ENCODE data around the gene ZFC3H1.

Gene ZFC3H1

DNA sequence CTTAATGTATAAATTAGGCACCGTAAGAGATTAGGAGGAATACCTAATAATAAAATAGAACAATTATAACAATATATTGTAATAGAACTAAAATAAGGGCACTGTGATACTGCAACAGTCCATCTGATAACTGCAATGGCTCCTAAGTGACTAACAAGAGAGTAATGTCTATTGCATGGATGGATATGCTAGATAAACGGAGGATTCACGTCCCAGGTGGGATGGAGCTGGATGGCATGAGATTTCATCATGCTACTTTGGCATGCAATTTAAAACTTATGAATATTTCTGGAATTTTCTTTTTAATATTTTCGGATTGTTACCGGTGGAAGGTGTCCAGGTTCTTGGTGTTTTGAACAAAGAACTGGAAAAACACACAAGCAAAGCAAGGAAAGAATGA is 20.0 kb upstream of the ZFC3H1 start:
- no peak for DNase-seq

DNA sequence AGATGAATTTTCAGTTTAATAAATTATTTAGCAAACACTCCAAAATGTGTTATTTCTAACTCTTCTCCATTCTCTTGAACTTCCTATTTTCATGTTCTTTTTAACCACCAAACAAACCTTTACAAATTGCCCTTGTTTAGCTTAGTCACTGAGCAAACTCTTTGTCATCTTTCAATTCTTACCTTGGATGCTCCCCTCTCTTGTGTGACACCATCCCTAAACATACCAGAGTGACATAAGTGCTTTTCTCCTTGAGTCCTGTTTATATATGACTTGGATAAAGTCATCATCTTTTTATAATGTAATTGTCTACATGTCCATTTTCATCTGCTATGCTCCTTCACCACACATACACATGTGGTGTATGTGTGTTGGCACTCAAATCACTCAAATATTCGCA is 18.8 kb upstream of the ZFC3H1 start:
- DNase-seq, result no peak

DNA sequence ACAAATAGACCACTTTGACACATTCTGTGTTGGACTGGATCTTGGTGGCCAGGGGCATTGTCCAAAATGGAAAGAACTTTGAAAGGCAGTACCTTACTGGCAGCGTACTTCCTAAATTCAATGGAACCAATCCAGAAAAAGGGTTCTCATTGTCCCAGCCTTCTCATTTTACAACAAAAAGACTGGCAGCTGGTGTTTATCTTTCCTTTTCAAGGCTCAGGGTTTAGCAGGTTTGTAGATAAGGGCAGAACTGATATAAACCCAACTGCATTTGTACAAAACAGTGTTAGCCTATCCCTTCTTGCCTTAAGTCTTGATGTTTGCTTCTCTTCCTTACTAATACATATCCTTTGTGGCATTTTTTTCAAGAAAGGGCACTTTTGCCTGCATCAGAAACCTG is 8.2 kb upstream of the ZFC3H1 start:
- DNase-seq, result no peak

DNA sequence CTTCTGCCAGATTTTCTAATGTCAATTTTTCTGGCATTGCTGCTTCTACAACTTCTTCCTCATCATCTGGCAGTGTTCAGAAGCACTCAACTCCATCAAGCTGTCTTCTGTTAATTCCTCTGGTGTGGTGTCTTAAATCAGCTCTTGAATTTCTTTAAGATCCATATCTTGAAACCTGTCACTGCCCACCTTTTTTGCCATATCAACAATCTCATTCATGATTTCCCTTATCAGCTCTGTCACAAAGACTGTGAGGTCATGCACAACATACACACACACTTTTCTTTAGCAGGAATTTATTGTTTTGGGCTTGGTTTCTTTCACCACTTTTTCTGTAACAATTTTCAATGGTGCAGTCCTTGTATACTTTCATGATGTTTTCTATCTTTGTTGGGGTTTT is 7.7 kb upstream of the ZFC3H1 start:
- DNase-seq, result no peak

DNA sequence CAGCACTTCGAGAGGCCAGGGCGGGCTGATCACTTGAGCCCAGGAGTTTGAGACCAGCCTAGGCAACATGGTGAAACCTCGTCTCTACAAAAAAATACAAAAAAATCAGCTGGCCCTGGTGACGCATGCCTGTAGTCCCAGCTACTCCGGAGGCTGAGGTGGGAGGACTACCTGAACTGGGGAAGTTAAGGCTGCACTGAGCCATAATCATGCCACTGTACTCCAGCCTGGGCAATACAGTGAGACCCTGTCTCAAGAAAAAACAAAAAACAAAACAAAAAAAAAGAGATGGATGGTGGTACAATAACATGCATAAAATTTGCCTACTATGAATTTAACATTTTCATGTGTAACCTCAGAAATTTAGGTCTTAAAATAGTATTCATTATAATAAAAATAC is 2.6 kb upstream of the ZFC3H1 start:
- no peak for DNase-seq

DNA sequence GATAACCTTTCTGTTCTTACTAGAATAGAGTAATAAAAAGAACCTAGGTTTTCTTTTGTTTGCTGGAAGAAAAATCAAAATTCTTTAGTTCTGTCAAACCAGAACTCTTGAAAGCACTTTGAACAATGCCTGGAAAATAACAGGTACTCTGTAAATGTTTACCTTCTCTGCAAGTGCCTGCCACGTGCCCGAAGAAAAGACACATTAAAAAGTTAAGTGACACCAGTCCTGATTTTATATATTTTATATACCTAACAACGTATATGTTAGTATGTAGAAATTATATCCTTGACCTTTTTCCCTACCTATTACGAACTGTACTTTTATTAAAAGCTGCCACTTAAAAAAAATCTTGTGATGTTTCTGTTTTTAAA is 1.4 kb upstream of the ZFC3H1 start:
- DNase-seq, result no peak

DNA sequence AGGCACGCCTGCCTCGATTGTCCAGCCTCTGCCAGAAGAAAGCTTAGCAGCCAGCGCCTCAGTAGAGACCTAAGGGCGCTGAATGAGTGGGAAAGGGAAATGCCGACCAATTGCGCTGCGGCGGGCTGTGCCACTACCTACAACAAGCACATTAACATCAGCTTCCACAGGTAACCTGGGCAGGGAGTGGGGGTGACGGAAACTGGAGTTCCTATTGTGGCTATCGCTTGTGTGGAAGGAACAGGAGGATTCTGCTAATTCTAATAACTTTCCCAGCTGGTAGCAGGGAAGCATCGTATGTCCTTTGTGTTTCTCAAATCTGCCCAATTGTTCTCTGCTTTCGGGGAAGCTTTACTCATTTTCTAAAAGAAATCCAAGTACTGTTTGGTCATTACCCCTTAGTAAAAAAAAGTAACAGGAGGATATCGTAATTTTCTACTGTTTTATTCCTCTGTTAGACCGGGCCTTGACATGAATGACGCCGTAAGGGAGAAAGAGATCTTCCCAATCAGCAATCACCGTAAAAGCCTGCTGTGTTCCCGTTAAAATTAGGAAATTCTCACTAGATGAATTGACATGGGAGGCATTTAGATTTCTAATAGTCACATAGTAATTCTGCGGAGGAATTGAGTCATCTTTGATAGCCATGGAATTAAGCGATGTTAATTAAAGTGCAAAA is 902 bp upstream of the ZFC3H1 start:
- DNase-seq, result no peak

DNA sequence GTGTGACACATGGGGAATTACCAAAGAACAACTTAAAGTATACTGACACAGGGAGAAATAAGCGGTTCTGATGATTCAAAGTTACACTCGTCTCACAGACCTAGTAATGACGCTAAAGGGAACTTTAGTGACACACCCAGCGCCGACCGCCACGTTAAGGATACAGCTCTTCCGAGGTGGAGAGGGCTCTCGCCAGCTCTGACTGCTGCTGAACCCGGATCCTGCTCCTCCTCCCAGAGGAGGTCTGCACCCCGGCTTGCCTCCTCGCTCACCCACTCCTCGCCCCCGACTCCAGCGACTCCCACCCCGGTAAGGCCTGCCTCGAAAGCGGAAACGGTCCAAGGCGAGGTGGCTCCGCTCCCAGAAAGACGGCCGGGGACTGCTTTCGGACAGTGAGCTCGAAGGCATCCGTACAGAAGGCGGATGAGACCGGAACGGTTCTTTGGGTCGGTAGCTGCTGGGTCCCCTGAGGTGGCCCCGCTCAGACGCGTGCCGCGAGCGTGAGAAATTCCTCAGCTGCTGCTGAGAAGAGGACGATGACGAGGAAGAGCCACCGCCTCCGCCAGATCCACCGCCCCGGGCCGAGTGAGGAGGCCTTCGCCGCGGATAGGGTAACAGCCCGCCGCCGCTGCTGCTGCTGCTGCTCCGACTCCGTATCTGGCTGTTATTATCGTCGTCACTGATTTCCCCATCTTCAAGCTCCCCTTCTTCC is 643 bp downstream of the ZFC3H1 start:
- DNase-seq, result peak; percentile 77

DNA sequence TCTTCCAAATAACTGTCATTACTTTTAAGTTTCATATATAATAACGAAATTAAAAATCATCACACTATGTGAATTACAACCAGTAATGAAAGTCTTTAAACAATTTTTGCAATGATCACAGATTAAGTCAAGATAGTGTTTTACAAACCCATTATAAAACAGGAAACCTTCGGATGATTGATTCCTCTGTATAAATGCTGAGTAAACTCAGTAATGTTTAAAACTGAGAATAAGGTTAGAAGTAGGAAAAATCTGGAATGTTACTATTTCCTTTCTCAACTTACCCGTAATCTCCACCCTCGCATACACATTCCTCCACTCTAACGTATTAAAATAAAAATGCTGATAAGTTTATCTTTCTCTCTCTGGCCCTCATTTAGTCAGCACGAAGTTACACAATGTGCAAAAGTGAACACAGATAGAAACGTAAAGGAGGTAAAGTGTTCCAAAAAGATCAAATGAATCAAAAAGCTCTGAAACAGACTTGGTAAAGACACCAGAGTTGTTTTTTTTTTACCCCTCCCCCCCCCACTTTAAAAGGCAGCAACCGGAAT is 1.6 kb downstream of the ZFC3H1 start:
- no peak for DNase-seq

DNA sequence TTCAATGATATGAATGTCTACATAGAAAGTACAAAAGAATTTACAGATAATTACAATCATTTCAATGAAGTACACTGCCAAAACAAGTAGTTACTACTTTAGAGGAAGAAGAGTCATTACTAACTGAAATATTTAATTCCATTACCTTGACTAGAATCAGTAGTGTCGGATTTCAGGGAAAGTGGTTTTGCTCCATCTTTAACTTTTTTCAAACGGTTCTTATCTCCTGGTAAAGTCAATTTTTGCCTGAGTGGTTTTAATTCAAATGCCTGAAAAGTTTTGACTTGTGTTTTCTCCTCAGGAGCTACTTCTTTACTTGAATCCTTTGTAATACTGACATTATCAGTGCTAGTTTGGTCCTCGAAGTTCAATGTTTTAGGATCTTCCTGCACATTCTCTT is 6.9 kb downstream of the ZFC3H1 start:
- DNase-seq, result no peak

DNA sequence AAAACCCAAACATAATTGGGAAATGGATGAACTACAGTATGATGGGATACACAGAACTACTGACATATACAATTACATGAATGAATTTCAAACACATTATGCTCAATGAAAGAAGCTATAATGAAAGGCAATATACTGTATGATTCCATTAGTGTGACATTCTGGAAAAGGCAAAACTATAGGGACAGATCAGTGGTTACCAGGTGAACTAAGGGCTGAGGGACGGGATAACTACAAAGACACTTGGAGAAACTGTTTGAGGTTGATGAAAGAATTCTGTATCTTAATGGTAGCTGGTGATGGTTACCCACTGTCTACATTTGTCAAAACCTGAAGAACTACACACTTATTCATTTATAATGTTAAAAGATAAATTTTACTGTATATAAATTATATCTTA is 7.7 kb downstream of the ZFC3H1 start:
- no peak for DNase-seq

DNA sequence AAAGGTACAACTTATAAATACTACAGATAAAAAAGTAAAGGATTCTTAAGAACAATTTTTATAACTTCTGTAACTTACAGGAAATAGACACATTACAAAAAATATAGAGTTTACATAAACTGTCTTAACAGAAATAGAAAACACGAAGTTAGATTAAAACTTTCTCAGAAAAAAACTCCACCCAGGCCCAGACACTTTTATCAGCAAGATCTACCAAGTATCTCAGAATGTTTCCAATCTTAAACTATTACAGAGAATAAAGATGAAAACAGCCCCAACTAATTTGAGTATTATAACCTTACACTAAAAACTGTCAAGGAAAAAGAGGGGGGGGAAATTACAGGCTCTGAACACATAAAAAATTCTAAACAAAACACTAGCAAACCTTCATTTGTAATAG is 8.2 kb downstream of the ZFC3H1 start:
- no peak for DNase-seq

DNA sequence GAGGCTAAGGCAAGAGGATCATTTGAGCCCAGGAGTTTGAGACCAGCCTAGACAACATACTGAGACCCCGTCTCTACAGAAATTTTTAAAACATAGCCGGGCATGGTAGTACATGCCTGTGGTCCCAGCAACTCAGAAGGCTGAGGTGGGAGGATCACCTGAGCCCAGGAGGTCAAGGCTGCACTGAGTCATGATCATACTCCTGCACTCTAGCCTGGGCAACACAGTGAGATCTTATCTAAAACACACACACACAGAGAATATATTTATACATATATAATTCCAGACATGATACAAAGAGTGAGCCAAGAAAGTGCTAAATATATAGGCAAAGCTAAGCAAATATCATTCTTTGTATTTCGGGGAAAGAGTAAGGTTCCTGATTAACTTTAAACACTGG is 9.4 kb downstream of the ZFC3H1 start:
- DNase-seq, result no peak

DNA sequence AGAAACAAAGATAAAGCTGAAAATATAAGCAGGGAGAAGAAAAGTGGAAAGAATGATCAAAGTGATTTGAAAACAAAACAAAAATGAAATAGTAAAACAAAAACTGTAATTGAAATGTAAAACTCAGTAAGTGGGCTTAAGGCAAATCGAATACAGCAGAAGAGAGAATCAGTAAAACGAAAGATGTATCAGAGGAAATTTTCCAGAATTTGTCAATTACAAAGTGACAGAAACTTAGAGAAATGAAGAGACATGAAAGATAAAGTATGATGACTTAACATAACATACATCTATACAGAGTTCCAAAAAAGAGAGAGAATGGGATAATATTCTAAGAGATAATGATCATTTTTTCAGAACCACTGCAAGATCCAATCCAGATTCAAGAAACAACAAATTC is 10.5 kb downstream of the ZFC3H1 start:
- no peak for DNase-seq

DNA sequence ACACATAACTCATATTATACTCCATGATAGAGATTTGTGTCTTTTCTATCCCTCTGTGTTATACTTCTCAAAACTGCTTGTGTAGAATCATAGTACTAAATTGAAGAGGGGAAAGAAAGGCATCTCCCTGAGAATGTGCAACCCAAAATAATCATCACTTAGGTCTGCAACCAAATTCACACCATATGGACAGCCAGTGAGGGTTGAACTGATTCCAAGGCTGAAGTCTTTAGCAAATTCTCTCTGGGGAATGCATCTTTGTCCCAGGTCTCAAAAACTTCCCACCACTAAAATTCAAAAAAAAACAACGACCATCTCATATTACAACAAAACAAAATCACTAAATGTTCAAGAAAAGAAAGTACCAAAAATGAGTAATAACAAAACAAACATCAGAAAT is 11.0 kb downstream of the ZFC3H1 start:
- DNase-seq, result no peak

DNA sequence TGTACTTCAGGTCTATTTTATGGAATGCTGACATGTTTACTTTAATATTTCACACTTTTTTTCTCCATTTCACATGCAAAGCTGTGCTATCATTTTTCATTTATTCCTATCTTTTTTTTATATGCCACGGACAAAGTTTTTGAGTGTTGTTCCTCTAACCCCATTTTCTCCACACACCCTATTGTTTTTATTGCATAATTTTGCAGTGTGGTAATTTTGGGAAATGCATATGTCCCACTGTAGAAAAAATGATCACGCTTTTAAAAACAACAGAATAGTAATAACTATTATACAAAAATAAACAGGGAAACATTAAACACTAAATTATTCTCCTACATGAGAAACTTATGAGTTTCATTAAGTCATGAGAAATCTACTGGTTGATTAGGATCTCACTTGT is 14.2 kb downstream of the ZFC3H1 start:
- no peak for DNase-seq

DNA sequence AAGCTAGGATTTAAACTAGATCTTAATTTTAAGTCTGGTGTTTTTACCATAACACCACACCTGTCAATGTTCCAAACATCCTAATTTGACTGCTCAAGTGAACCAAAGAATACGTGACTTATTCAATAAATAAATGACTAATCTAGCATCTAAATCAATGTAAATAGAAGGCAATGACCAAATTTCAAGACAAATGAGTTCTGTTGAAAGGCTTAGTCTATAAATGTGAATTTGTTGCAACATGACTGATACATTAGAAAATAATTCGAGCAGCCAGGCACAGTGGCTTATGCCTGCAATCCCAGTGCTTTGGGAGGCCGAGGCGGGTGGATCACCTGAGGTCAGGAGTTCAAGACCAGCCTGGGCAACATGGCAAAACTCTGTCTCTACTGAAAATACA is 15.1 kb downstream of the ZFC3H1 start:
- DNase-seq, result no peak

DNA sequence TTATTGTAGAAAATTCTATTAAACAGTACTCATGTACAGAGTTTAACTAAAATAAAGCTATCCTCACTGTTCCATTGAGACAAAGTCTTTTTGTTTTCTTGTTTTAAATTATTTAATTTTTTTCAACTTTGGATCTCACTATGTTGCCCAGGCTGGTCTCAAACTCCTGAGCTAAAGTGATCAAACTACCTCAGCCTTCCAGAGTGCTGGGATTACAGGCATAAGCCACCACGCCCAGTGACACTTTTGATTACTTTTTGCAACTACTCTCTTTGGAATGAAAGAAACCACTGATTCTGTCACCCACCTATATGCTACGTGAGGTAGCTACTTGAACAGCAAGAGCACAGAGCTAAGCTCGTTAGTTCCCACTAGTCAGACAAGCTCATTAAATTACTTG is 17.1 kb downstream of the ZFC3H1 start:
- DNase-seq, result no peak

DNA sequence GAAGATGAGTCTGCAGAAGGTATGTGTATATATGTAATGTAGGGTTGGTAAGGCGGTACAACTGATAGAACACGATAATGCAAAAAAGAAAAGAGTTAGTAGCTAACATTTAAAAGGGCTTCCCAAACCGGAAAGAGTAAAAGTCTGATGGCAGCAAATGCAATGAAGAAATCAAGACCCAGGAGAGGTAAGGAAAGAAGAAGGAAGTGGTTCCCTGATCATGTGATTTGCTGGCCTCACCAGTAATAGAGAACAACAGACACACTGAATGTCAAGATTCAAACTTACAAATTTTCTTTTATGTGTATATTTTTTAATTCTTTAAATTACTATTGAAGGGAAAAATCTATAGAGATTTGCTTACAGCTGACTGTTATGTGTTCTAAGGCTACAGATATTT is 18.4 kb downstream of the ZFC3H1 start:
- DNase-seq, result no peak

DNA sequence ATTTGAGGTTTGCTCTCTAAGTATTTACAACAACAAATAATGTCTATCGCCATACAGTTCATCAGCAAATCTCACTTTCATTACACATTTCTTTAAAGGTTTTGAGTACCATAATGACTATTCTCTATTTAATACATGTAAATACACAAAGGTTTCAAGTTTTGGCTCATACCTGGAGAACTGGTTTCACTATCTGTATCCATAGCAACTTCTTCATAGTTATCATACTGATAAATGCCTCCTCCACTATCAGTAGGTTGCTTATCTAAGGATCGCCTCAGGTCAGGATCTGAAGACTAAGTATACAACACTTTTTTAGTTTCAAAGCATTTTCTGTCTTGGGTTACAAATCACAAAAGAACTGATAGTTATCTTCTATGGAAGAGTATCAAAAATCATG is 21.4 kb downstream of the ZFC3H1 start:
- no peak for DNase-seq

DNA sequence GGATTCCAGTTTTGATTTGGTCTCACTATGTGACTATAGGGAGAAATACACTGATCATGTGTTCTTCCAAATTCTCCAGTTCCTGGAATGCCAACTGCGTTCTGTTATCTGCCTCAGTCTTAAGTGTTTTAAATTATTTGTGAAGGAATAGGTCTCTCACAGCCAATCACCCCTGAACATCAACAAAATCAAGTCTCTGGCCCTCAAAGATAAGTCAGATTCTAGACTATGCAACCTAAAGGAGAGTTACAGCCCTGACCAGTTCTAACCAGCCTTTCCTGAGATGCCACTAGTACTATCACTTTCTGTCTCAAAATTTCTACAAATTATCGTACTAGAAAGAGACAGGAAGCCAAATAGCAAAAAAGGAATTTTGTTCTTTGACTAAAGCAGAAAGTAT is 22.3 kb downstream of the ZFC3H1 start:
- DNase-seq, result no peak

DNA sequence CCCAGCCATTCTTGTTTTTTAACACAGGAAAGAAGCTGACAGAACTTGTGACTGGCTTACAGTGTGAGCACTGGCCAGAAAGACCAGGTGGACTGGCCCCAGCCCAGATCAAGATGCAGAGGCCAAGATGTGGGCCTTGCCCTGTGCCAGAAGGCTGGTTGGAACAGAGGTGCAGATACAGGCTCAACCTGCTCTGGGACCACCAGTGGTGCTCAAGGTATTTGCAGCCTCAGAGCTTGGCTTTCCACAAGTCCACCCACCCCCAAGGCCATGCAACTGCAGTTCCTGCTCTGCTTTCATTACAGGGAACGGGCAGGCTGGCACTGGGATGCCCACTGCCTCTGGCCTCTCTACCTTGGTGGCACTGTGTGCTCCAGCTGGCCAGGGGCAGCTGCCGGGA is 23.3 kb downstream of the ZFC3H1 start:
- no peak for DNase-seq

DNA sequence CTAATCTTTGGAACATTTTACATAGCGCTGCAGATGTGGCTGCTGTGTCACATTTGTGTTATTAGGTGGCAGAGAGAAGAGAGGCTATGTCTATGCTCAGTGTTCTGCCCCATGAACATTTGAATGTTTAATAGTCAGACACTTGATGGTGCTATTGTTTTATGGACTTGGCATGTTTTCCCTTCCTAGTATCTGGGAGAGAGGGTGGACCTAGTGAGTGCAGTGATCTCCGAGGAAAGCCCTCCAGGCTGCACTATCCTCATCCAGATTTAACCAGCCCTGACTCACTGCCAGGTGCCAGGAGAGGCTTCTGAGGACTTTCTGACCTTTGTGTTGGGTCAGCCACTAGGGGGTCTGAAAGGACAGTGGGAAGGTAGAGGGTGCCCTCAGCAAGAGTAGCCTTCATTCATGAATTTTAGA is 24.3 kb downstream of the ZFC3H1 start:
- no peak for DNase-seq

DNA sequence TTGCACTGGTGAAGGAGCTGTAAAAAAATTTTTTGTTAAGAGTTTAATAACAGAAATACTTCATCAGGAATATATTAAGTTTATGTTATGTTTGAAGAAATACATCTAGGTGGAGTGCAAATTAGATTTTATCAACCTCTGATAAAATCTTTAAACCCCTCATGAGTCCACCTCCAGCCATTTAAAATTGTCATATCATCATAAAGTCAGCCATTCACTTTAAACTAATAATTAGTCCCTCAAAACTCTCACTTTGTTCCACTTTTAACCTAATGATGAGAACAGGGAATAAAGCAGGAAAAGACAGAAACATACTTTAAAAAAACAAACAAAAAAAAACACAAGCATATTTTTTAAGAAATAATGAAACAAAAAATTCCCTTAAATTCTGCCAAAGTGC is 25.1 kb downstream of the ZFC3H1 start:
- DNase-seq, result no peak

DNA sequence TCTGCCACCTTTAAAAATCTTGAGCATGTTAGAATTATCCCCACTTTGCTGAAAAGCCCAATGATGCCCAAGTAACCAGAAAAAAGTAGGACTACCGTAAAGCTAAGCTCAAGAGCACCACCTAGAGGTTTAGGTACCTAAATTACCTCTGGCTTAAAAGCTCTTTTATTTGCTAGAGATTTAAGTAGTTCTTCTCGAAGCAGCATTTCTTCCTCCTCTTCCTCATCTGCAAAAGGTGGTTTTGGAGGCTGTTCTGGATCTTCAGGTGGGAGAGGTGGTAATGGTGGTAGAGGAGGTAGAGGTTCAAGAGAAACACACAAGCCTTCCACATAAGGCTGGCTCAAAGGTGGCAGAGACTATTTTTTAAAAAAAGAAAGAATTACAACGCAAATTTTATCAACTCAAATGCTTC is 26.9 kb downstream of the ZFC3H1 start:
- no peak for DNase-seq
